HG03442 (cell line): ENCODE results near the gene ATXN7L1.

Experiments
- ATAC-seq: cut with Tn5 transposase; IDR thresholded peaks from one replicate; pipeline ENCODE4 v1.9.1; 2021; ENCODE audit warnings: mild to moderate bottlenecking, moderate library complexity; ENCODE audit not compliant: unreplicated experiment

Gene ATXN7L1

GRCh38 chr7:105876091-105876963, at the start of gene ATXN7L1:
Gene ATXN7L1 (minus strand): TSS chr7:105876599. CDS start chr7:105876558, 41 bp downstream.
- peak; percentile 73 for ATAC-seq

- ATAC-seq: no peak
These were observed 49.7 kb upstream of the ATXN7L1 start for GRCh38 chr7:105926131-105926530.

- no peak for ATAC-seq
These were observed 48.5 kb upstream of the ATXN7L1 start for GRCh38 chr7:105924945-105925344.

- no peak for ATAC-seq
These were observed 44.4 kb upstream of the ATXN7L1 start for GRCh38 chr7:105920766-105921165.

- ATAC-seq: no peak
These were observed 41.3 kb upstream of the ATXN7L1 start for GRCh38 chr7:105917659-105918058.

GRCh38 chr7:105916603-105917002, 40.2 kb upstream of the ATXN7L1 start:
- no peak for ATAC-seq

GRCh38 chr7:105913947-105914346, 37.5 kb upstream of the ATXN7L1 start:
- no peak for ATAC-seq

GRCh38 chr7:105911961-105912575, 35.7 kb upstream of the ATXN7L1 start:
- ATAC-seq: no peak

GRCh38 chr7:105910172-105910571, 33.8 kb upstream of the ATXN7L1 start:
- no peak for ATAC-seq

- ATAC-seq: no peak
These were observed 33.3 kb upstream of the ATXN7L1 start for GRCh38 chr7:105909742-105910141.

- ATAC-seq: no peak
These were observed 30.9 kb upstream of the ATXN7L1 start for GRCh38 chr7:105907129-105907846.

- ATAC-seq: no peak
These were observed 30.3 kb upstream of the ATXN7L1 start for GRCh38 chr7:105906695-105907094.

GRCh38 chr7:105905910-105906568, 29.6 kb upstream of the ATXN7L1 start:
- no peak for ATAC-seq

- ATAC-seq: no peak
These were observed 29.0 kb upstream of the ATXN7L1 start for GRCh38 chr7:105905209-105905909.

- ATAC-seq: no peak
These were observed 27.7 kb upstream of the ATXN7L1 start for GRCh38 chr7:105904064-105904463.

GRCh38 chr7:105902325-105902911, 26.0 kb upstream of the ATXN7L1 start:
- no peak for ATAC-seq

GRCh38 chr7:105897999-105898398, 21.6 kb upstream of the ATXN7L1 start:
- ATAC-seq: no peak

- no peak for ATAC-seq
These were observed 20.1 kb upstream of the ATXN7L1 start for GRCh38 chr7:105896407-105896911.

GRCh38 chr7:105894131-105894530, 17.7 kb upstream of the ATXN7L1 start:
- no peak for ATAC-seq

- ATAC-seq: no peak
These were observed 16.0 kb upstream of the ATXN7L1 start for GRCh38 chr7:105892387-105892786.
